NCI-H82 treated with DMSO at 0.1 percent for 48 hours (cell line): ENCODE data around the gene DNAAF5.
"Not testable (repeated sequence)": the region's sequence is repeated elsewhere in the genome, so short reads cannot be mapped to it uniquely, and the experiment has no call there.

Experiments used
- DNase-seq: peaks from one replicate; lab custom pipeline; 2025; ENCODE audit not compliant: unreplicated experiment; lab: John Stamatoyannopoulos, UW

DNAAF5 gene

DNA sequence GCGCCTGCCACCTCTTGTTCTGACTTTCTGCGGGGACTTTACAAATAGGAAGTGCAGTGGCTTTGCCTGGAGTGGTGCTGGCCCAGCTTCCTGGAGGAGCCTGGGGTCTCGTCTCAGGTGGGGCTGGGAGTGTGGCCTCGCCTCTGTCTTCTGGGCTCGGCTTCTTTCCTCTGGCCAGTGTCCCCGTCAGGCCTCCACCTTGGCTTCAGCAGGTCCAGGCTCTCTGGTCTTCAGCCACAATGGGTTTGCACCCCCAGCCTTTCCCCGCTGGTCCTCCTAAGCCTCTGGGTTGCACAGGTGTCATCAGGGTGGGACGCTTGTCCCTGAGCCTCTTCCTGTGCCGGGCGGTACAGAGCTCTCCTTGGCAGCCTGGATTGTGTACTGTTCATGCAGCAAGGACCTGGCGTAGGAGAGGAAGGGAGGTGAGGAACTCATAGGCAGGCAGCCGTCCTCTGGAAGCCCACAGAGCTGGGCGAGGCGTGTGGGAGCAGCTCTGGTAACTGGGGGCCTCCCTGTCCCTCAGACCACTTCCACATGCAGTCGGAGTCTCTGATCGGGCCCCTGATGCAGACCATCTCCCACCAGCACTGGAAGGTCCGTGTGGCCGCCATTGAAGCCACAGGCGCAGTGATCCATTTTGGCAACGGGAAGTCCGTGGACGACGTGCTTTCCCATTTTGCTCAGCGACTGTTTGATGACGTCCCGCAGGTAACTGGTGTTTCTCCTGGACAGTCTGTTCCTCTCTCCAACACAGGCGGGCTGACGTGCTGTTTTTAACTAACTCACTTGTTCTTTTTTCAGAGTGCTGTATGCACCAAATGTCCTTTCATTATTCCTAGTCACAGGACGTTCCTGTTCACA is 2.9 kb downstream of the DNAAF5 start:
- DNase-seq = no peak

DNA sequence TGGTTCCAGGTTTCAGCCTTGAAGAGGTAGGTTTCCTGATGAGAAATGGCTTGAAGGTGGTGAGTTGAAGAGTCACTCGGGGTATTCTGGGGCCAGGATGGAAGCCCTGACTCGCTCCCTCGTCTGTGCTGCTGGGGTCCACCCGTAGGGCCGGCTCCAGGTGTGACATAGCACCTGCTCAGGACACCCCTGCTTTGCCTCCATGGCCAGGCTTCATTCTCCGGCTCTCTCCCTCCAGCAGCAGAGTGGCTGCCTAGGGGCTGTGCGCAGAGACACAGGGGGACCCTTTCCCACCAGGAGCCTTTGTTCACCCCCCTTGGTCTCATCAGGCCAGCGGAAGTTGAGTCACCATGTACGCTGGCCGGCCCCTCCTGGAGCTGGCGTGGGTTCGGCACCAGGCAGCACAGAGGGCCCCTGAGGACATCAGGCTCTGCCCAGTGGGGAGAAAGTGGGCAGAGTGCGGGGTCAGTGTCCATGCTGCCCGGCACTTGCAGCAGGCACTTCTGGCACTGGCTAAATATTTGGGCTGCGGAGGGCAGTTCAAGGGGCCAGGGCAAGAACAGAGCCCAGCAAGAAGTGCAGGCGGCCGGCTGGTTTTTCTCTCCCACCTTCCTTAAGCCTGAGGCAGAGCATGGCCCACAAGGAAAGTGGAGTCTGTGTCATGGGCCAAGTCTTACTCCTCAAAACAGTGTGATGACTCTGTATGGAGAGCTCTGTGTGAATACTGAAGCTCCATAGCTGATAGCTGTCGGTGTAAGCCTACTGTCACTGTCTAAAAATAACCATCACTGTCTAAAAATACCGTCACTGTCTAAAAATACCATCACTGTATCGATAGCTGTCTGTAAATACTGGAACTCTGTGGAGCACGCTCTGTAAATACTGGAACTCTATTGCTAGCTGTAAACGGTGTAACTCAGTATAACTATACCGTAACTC is 4.3 kb downstream of the DNAAF5 start:
- DNase-seq = no peak

DNA sequence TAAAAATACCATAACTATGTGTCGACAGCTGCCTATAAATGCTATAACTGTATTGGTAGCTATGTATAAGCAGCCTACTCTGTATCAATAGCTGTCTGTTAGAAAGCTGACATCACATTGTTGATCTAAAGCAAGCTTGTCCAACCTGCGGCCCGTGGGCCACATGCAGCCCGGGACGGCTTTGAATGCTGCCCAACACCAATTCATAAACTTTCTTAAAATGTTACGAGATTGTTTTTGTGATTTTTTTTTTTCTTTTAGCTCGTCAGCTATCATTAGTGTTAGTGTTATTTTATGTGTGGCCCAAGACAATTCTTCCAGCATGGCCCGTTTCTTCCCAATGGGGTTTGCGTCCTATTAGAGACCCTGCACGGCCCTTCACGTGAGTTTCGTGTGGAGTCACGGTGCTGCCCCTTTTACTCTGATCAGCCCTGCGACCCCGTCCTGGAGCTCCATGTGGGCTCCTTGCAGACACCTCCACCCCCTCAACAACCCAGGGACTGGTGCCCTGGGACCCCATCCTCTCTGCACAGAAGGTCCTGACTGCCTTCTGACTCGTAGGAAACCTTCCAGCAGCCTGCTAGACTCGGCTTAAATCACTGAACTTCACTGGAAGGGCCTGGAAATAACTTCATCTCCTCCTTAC is 5.1 kb downstream of the DNAAF5 start:
- no peak for DNase-seq

DNA sequence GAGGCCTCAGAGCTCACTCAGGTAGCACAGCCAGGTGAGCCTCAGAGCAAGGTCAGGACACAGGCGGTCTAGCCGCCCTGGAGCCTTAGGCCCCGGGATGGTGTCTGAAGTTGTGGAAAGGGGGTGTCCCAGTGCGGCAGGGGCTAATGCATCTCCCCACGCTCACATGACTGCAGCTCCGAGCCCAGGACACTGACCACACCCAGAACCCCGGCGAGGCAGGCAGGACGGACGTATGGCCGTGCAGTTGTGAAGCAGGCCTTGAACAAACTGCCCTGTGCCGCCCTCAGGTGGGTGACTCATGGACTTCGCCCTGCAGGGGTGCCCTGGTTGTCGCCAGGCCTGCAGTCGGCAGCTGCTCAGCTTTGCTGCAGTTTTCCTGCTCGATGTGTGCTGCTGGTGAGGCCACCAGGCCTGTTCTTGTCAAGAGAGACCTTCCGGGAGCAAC is 5.6 kb downstream of the DNAAF5 start:
- DNase-seq = no peak

DNA sequence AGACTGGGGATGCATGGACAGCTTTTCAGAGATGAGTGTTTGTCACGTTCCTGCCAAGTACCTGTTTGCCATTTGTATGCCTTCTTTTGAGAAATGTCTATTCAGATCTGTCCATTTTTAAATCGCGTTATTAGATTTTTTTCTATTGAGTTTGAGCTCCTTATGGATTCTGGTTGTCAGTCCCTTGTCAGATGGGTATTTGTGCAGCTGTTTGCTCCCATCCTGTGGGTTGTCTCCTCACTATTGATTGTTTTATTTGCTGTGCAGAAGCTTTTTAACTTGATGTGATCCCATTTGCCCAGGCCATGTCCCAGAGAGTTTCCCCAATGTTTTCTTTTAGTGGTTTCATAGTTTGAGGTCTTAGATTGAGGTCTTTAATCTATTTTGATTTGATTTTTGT is 6.1 kb downstream of the DNAAF5 start:
- no peak for DNase-seq

DNA sequence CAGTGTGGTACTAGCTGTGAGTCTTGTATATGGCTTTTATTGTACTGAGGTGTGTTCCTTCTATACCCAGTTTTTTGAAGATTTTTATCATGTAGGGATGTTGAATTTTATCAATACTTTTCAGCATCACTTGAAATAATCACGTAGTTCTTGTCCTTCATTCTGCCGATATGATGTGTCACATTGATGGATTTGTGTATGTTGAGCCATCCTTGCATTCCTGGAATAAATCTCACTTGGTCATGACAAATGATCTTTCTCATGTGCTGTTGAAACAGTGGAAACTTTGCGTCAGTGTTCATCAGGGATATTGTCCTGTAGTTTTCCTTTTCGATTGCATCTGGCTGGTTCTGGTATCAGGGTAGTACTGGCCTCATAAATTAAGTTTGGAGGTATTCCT is 7.7 kb downstream of the DNAAF5 start:
- no peak for DNase-seq

DNA sequence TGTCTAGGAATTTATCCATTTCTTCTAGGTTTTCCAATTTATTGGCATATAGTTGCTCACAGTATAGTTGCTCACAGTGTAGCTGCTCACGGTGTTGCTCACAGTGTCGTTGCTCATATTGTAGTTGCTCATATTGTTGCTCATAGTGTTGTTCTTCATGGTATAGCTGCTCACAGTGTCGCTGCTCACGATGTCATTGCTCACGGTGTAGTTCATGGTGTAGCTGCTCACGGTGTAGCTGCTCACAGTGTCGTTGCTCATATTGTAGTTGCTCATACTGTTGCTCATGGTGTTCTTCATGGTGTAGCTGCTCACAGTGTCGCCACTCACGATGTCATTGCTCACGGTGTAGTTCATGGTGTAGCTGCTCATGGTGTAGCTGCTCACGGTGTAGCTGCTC is 8.3 kb downstream of the DNAAF5 start:
- no peak for DNase-seq

DNA sequence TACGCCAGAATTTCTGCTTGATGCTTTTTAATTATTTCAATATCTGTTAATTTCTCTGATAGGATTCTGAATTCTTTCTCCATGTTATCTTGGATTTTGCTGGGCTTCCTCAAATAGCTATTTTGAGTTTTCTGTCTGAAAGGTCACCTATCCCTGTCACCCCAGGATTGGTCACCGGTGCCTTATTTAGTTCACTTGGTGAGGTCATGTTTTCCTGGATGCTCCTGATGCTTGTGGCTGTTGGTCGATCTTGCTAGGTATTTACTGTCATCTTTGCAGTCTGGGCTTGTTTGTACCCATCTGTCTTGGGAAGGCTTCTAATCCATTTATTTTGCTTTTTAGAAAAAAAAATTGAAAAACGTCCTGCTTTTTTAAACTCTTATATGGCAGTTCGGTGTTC is 11.7 kb downstream of the DNAAF5 start:
- DNase-seq = no peak

DNA sequence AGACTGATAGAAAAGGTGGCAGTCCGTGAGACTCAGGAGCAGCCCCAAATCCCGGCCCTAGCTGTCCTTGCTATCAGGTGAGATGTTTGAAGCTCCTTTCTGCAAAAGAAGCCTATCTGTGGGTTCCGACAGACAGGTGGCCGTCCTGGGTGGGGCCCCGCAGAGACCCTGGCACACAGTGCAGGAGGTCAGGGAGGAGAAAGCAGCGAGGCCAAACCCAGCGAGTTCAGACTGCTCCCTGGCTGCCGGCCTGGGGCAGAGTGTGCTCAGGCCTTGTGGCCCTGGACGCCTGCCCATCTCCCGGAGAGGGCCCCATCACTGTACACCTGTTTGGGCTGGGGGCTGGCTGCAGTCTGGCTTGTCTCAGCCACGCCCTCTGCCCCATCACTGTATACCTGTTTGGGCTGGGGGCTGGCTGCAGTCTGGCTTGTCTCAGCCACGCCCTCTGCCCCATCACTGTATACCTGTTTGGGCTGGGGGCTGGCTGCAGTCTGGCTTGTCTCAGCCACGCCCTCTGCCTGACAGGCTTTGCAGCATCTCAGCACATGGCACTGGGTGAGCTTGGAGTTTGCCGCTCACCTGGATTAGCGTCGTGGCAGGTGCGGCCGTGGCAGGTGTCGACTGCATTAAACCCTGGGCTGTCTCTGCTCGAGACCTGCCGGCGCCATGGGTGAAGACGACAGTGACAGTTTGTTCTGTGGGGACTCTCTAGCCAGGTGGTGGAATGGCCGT is 12.4 kb downstream of the DNAAF5 start:
- DNase-seq = no peak

DNA sequence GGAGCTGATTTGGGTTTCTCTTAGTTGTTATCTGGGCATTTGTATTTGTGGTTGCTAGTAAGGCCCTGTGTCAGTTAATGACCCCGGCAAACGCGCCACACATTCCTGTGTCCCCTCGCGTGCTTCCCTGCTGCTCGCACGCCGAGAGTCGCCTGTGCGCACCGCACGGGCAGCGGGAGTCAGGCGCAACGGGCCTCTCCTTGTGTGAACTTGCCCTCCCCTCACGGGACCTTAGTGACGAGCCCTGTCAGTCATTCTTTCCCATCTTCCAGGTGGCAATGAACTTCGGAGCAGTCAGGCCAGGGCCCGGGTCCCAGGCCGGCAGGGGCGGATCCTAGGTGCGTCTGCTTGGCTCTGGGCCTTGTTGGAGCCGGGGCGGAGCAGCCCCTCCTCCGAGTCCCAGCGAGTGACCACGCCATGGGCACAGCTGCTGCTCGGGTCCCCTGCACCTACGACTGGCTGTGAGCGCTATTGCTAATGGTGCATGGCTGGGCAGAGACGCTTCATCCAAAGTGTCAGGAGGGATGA is 13.0 kb downstream of the DNAAF5 start:
- no peak for DNase-seq

DNA sequence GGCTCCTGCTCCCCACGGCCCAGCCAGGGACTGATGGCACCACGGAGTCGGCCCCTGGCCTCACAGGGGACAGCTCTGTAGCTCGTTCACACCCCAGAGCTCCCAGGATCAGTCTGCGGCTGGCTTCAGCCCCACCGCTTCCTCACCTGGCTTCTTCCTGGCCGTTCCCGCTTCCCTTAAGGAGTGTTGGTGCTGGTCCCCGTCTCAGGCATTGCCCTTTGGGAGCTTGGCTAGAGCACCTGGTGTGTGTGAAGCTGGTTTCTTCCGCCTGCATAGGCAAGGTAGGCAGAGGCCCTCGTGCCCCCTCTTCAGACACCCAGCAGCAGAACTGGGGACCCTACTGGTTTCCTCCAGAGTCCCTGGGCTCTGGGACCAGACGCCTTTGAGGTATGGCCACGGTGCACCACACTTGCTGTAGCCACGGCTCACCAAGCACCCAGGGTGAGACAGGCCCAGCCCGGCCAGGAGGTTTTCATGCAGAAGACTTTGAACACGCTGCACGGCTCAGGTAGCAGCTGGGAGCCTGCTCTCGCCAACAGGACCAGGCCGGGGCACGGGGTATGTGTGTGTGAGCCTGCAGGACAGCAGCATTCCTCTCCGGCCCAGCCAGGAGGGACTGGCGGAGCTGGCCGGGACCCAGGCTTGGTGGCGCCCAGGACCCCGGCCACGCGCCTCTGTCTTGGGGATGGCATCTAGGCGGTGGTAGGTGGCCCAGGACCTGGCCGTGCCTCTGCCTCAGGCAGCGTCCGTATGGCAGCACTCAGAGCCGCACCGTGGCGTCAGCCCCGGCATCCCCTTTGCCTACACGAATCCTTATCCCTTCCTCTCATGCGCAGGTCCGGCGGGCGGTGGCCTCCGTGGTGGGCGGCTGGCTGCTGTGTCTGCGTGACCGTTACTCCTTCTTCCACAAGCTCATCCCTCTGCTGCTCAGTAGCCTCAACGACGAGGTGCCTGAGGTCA is 13.8 kb downstream of the DNAAF5 start:
- DNase-seq = no peak

DNA sequence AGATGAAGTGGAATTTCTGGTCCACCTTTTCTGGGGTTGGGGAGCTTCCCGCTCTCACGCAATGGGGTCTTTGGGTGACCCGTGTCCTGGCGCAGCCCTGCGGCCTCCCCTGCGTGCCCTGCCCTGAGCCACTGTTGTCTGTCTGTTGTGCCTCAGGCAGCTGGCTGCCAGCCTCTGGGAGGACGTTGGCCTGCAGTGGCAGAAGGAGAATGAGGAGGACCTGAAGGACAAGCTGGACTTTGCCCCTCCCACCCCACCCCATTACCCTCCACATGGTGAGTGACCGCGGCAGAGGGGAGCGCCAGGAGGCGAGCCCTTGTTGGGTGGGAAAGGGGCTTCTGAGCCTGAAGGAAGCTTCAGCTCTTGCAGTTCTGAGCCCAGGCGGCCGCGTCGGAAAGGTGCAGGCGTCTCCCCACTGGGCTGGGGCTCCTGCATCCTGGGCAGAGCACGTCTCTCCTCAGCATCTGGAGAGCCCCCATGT is 14.7 kb downstream of the DNAAF5 start:
- no peak for DNase-seq

DNA sequence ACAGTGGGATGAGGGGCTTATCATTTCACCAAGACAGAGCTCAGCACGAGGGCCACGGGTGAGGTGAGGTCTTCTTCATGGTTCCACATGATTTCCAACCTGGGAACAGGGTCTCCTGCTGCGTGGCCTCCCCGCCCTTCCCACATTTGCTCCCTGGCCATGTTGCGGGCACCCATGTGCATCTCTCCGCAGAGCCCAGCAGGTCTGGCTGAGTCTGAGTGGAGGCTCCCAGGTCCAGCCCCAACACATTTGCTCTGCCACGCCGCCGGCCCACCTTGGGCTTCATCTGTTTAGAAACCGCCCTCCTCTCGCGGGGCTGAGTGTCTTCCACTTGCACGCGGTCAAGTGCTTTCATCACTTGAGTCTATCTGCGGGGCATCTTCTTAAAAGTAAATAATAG is 15.4 kb downstream of the DNAAF5 start:
- no peak for DNase-seq

DNA sequence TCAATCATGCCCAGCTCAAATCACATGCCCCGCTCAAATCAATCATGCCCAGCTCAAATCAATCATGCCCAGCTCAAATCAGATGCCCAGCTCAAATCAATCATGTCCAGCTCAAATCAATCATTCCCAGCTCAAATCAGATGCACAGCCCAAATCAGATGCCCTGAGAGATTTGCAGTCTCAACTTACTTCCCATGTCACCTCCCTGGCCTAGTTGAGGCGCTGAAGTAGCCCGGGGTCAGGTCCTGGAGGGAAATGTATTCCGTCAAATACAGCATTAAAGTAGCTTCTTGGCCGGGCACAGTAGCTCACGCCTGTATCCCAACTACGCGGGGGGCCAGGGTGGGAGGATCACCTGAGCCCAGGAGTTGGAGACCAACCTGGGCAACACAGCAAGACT is 16.3 kb downstream of the DNAAF5 start:
- DNase-seq = no peak

DNA sequence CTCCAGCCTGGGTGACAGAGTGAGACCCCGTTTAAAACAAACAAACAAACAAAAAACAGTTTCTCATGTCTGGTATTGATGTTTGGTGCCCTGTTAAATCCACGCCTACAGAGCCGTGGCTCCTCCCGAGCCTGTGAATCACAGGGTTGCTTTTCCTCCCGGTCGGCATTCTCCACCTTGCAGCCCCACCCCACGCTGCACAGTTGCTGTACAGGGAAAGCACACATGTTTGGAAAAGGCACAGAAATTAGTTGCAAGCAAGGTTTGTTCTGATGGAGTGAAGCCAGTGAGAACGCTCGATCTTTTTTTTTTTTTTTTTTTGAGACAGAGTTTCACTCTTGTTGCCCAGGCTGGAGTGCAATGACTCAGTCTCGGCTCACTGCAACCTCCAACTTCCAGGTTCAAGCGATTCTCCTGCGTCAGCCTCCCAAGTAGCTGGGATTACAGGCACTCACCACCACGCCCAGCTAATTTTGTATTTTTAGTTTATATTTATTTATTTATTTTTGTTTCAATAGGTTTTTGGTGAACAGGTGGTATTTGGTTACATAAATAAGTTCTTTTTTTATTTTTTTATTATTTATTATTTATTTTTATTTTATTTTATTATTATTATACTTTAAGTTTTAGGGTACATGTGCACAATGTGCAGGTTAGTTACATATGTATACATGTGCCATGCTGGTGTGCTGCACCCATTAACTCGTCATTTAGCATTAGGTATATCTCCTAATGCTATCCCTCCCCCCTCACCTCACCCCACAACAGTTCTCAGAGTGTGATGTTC is 17.0 kb downstream of the DNAAF5 start:
- DNase-seq = not testable (repeated sequence)

DNA sequence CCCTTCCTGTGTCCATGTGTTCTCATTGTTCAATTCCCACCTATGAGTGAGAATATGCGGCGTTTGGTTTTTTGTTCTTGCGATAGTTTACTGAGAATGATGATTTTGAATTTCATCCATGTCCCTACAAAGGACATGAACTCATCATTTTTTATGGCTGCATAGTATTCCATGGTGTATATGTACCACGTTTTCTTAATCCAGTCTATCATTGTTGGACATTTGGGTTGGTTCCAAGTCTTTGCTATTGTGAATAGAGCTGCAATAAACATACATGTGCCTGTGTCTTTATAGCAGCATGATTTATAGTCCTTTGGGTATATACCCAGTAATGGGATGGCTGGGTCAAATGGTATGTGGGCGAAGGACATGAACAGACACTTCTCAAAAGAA is 17.6 kb downstream of the DNAAF5 start:
- DNase-seq = not testable (repeated sequence)

DNA sequence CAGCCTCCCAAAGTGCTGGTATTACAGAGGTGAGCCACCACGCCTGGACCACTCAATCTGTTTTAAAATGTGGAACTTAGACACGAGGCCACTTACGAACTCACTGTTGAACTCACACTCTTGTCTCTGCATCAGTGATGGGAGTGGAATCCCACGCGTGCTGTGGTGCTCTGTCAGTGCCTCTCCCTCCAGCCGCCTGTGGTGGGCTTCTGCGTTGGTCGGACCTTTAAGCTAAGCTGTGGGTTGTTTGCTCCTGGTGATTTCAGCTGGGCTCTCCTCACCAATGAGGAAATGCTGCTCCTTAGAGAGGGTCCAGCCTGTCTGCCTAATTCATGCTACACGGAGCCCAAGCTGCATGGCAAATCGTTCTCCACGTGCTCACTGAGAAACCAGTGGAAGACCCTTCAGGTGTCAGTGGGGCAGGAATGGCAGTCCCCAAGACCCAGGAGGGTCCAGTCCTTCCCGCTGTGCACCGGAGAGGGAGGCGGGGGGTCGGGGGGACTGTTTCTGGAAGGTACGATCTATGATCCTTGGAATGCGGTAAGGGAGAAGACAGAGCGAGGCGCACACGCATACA is 18.4 kb downstream of the DNAAF5 start:
- no peak for DNase-seq
